Stimulated activated CD8-positive, alpha-beta memory T cell treated with anti-CD3 and anti-CD28 coated beads, Interleukin-4, amount 100 ng/mL, for 4 hours (primary cell): Measurements from ENCODE around the gene TNS3.
"Not testable (repeated sequence)": the region's sequence is repeated elsewhere in the genome, so short reads cannot be mapped to it uniquely, and the experiment has no call there.

ENCODE experiments used
- DNase-seq, 2 donors: peaks; one replicate each; pipeline ENCODE4 v3.0.0-alpha.2; 2020; ENCODE audit warnings: low read depth in 2 of 2, low spot score in 1 of 2

Gene TNS3

DNA sequence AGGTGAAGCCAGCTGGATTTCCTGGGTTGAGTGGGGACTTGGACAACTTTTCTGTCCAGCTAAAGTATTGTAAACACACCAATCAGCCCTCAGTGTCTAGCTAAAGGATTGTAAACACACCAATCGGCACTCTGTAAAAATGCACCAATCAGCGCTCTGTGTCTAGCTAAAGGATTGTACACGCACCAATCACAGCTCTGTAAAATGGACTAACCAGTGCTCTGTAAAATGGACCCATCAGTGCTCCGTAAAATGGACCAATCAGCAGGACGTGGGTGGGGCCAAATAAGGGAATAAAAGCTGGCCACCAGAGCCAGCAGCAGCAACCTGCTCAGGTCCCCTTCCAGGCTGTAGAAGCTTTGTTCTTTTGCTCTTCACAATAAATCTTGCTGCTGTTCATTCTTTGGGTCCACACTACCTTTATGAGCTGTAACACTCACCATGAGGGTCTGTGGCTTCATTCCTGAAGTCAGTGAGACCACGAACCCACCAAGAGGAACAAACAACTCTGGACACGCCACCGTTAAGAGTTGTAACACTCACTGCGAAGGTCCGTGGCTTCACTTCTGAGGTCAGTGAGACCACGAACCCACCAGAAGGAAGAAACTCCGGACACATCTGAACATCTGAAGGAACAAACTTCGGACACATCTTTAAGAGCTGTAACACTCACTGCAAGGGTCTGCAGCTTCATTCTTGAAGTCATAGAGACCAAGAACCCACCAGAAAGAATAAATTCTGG is 21.8 kb upstream of the TNS3 start:
- DNase-seq: not testable (repeated sequence)

DNA sequence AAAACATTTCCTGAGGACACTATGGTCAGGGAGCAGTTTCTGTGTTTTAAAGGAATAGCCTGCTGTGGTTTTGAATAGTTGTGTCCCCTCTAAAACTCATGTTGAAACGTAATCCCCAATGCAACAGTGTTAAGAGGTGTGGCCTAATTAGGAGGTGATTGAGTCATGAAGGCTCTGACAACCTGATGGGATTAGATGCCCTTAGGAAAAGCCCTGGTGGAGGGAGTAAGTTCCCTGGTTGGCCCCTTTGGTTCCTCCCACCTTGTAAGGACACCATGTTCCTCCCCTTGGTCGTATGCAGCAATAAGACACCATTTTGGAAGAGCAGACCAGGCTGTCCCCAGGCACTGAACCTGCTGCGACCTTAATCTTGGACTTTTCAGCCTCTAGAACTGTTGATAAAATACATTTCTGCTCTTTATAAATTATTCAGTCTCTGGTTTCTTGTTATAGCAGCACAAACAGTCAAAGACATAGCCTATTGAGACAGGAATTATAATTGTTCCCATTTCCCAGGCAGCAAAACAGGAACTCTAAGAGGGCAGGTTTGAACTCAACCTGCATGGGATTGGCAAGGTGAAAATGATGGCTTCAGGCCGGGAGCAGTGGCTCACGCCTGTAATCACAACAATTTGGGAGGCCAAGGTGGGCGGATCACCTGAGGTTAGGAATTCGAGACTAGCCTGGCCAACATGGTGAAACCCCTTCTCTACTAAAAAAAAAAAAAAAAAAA is 20.5 kb upstream of the TNS3 start:
- DNase-seq: no peak

DNA sequence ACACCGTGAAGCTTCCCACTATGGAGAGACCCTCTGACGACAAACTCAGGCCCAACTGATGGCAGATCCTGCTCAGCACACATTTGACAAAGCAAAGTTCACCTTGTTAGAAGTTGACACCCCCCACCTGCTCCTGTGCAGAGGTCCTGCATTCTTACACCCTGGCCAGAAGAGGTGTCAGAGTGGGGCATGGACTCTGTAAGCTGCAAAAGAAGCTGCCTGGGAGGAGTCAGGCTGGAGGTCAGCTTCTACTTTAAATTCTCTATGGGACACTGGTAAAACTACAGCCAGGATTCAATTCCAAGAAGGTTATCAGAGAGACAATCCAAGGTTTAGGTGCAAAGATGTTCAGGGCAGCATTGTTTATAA is 20.0 kb upstream of the TNS3 start:
- no peak for DNase-seq

DNA sequence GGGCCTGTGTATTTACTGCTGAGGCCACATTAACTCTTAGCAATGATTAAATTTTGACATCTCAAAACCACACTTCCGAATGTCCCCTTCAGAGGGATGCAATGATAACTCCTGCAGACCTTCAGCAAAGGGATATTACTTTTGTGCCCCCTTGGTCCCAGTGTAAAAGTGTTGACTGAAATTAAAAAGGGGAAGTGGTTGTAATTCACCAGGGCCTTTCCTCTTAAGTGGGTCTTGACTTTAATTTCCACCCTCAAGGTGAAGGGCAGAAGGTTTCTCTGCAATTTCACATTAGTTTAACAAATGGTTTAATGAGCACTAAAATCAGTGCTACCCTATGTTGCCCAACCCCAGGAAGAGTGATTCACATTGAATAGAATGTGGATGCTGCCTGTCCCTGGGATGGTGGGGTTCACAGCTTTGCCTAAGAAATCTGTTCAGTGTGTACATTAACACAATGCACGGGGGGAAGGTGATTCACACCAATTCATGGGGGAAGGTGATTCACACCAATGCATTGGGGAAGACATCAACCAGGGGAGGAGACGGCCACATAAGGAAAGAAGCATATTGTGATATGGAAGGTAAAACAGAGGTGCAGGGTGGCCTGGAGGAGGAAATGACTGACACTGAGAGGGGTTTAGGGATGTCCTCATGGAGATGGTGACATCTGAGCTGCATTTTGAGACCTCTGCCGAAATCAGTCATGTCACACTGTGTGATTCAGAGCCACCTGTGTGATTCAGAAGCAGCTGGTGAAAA is 19.4 kb upstream of the TNS3 start:
- DNase-seq: no peak

DNA sequence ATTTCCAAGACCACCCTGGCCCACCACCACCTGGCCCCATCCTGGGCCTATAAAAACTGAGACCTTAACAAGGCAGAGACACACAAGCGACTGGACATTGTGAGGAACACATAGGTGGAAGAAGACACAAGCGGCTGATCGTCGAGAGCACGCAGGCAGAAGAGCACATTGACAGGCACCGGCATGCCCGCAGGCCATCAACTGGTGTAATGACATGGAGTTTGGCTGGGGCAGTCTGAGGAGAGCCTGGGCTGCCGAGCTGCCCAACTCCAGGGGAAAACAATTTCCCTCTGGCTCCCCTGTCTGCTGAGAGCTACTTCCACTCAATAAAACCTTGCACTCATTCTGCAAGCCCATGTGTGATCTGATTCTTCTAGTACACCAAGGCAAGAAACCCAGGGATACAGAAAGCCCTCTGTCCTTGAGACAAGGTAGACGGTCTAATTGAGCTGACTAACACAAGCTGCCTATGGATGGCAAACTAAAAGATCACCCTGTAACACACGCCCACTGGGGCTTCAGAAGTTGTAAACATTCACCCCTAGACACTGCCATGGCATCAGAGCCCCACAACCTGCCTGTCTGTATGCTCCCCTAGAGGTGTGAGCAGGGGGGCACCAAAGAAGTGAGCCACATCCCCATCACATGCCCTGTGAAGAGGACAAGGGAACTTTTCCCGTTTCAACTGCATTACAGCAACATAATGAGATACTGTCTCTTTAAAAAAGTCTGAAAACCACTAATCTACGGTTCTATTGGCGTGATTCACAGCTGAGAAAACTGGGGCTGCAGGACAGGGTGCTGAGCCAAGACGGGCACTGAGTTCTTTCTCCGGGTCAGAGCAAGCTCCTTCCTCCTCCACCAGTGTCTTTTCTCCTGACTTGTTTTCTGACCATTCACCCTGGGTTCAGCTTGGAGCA is 18.5 kb upstream of the TNS3 start:
- DNase-seq: no peak

DNA sequence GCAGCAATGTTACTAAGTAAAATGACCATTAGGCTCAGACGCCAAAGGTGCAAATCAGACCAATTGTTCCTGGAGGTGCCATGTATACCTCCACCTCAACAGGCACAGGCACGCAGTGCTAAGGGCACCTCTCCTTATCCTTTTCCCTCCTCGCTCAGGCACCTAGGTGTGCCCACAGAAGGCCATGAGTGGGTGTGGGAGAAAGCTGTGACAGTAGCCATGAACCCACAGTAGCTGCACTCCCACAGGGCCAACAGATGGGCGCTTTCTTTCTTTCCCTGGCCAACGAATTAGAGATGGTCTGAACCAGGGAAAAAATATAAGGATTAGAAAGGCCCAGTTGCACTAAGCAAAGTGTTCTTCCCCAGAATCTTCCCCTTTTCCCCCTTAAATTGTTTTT is 15.5 kb upstream of the TNS3 start:
- no peak for DNase-seq

DNA sequence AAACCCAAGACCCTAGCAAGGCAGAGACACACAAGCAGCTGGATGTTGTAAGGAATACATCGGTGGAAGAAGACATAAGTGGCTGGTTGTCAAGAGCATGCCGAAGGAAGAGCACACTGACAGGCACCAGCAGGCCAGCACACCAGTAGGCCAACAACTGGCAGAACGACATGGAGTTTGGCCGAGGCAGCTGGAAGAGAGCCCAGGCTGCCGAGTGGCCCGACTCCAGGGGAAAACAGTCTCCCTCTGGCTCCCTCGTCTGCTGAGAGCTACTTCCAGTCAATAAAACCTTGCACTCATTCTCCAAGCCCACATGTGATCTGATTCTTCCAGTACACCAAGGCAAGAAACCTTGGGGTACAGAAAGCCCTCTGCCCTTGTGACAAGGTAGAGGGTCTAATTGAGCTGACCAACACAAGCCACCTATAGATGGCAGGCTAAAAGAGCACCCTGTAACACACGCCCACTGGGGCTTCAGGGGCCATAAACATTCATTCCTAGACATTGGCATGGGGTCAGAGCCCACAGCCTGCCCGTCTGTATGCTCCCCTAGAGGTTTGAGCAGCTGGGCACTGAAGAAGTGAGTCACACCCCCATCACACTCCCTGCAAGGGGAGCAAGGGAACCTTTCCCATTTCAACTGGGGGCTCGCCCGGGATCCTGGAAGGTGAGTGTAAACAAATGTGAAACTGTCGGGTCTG is 14.7 kb upstream of the TNS3 start:
- DNase-seq: no peak

DNA sequence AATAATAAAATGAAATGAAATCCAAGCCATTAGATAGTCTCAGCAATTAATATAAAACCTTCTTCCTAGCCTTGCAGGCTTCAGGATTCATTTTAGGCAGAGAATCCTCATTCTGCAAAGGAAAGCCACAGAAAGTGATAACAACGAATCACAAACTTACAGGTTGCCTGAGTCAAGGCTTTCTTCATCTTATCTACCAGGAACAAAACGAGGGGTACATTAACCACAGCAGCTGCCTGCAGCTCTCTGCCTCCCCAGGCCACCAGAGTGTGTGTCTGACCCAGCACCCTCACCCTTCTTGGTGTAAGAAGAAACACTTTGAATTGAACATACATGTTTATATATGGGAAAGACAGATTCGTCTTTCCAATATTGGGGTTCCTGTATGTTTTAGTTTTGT is 12.5 kb upstream of the TNS3 start:
- no peak for DNase-seq

DNA sequence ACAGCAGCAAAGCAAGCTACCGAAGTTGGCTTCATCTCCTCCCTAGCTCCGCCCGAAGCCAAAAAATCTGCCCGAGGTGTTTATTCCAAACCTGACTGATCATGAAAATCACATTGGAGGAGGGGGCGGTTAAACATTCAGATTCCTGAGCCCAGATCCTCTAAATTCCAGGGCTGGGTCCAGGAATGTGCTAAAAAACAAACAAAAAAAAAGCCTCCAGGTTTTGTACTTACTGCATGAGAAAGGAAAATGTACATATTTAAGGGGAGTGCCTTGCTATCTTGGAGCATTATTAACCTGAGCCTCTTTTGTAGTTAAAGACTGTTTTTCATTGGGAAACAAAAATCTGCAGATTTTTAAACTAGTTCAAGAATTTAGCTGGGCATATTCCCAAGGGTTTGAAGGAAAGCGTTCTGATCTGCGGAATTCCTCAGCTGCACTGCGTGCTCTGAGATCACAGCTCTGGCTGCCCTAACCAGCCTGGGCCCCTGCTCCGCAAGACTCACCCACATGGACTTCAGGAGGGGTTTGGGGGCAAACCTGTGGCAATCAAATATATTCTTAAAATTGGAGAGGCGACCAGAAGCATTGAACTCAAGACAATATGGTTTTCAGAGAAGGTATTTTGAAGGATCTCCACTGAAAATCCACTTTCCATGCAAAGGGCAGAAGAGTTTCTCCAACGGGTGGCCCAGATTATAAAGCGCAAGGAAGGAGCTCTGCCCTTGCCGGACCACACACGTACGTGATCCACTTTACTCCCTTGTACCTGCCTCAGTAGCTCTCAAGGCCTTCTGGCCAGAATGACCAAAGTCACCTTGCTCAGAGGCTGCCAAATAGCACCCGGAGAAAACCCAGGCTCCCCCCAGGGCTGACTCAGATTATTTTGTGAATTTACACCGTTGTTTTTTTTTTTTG is 10.0 kb upstream of the TNS3 start:
- DNase-seq: no peak

DNA sequence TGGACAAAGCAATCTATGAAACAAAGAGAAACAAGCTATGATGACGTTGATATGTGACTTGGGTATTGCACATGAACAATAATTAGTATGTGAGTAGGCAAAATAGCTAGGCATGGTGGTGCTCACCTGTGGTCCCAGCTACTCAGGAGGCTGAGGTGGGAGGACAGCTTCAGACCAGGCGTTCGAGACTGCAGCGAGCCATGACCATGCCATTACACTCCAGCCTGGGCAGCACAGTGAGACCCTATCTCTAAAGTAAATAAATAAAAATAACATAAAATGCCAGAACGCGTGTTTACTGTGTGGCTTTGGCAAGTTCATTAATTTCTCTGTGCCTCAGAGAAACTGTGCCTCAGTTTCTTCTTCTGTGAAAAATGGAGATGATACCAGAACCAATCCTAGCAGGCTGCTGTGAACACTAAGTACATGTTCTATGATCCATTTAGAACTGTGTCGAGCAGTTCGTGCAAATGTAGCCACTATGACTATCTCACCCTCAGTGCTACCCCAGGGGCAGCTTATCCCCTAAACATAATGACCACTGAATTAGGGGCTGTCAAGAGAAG is 9.3 kb upstream of the TNS3 start:
- no peak for DNase-seq

DNA sequence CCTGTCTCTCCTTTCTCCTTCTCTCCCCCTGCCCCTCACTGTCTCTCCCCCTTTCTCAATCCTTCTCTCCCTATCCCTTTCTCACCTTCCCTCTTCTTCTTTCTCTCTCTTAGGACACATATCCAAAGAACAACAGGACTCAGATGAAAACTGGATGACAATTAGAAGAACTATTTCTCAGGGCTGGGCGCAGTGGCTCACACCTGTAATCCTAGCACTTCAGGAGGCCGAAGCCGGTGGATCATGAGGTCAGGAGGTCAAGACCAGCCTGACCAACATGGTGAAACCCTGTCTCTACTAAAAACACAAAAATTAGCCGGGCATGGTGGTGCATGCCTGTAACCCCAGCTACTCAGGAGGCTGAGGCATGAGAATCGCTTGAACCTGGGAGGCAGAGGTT is 8.3 kb upstream of the TNS3 start:
- DNase-seq: not testable (repeated sequence)

DNA sequence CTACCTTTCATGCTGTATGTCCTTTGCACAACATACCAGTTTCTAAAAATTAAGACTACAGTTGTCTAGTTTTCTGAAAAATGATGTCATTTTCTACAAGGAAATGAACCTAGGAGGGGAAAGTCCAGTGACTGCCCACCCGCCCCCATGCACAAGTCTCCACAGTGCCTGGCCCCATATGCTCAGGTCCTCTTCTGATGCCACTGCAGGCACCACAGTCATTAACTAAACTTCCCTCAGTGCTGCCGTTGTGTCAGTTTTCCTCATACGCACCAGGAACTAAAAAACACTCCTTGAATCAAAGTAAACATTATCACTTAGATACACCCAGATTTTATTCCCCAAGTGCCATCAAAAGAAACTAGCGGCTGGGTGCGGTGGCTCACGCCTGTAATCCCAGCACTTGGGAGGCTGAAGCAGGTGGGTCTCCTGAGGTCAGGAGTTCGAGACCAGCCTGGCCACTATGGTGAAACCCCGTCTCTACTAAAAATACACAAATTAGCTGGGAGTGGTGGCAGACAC is 6.9 kb upstream of the TNS3 start:
- no peak for DNase-seq

DNA sequence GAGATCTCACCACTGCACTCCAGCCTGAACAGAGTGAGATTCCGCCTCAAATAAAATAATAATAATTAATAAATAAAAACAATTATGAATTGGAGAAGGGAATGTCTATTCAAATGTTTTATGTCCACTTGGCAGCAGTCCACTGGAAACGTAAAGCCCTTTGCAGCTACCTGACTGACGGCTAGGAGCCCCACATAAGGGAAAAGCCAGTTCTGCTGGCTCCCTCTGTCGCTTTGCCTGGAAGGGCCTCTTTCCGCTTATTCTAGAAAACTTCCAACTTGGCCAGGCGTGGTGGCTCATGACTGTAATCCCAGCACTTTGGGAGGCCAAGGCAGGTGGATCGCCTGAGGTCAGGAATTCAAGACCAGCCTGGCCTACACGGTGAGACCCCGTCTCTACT is 6.1 kb upstream of the TNS3 start:
- DNase-seq: no peak

DNA sequence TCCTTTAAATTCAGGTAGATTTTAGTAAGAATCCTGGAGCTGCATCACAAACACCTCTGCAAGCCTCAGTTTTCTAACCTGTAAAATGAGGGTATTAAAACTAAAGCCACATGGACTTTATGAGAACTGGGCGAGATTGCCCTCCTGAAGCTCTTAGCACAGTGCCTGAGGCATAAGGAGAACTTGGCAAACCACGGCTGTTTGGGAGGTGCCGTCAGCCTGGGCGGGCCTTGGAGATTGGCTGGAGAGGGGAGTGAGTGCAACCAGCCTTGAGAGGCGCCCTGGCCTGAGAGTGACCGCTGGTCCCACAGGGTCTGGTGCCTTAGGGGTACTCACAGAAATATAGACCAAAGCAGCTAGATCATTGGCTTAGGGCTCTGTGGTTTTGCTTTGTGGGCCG is 5.4 kb upstream of the TNS3 start:
- DNase-seq: no peak

DNA sequence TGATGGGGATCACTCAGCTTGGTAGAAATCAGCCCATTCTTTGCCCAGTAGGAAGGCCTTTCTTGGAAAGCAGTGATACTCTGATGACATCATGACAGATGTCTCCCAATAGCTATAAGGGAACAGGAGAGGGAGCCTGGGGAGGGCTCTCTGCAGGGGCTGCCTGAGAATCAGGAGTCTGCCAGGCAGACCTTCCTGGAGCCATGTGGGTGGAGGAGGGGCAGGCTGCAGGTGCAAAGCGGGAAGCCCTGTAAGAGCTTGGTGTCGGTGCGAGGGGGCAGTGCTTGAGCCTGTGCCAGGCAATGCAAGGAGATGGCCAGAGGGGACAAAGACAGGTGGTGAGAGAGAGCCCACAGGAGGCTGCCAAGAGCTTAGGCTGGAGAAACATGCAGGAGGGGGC is 5.0 kb upstream of the TNS3 start:
- no peak for DNase-seq

DNA sequence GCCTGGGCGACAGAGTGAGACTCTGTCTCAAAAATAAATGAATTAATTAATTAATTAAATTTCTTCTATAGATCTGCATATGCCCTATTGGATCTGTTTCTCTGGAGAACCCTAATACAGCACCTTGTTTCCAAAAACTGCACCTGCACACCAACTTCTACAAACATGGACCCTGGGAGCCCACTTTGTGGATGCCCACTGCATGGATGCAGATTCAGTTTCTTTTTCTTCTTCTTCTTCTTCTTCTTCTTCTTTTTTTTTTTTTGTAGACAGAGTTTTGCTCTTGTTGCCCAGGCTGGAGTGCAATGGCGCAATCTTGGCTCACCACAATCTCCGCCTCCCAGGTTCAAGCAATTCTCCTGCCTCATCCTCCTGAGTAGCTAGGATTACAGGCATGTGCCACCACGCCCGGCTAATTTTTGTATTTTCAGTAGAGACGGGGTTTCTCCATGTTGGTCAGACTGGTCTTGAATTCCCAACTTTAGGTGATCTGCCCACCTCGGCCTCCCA is 4.3 kb upstream of the TNS3 start:
- not testable (repeated sequence) for DNase-seq

DNA sequence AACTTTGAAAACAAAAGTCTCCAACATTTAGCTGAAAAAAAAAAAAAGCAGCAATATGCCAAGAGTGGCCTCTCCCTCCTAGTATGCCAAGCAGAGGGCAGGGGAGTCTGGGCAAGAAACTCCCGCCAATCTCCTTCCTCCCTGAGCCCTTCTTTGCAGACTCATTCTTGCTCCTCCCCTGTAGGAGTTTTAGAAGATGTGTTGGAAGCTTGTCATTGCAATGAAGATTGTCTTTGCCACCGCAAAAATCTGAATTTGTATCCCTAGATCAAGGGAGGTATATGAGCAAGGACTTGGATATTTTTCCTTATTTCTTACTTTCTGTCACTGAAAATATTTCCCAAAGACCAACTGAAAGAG is 2.6 kb upstream of the TNS3 start:
- DNase-seq: no peak

DNA sequence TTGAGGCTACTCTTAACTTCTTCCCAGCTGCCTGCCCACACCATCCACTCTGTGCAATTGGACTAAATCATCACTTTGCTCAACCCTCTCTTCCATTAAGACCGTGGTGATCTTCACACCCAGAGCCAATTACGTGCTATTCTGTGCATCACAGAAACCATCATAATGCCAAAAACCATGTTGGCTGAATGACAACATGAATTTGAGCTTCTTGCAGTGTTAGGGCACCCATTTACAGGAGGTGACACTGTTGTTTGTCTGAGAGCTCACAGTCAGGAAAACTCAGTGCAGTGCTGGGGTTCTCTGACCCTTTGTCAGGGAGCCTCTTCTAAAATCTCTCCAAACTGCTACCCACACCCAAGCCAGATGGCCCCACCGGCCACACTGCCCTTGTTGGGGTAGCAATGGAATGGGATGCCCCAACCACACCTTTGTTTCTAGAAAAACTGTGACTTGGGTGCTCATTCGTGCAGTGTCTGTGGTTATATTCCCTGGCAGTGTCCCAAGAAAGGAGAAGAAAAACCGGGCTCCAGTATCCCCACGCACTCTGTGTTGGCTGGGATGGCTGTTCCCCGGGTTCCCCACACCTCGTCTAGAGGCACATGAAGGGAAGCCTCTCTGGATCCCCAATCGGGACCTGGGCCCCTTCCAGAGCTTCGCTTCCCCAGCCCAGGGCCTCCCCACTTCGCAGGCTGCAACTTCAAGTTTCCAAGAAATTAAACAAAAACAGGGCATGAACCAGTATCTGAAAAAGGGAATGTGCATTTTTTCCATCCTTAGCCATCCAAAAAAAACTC is 2.0 kb upstream of the TNS3 start:
- DNase-seq: no peak
